Astrocyte (in vitro differentiated cells and primary cell): Measurements from ENCODE around the gene GRAMD4. TPM values are rescaled to one million over a fixed set of nuclear protein-coding genes. Genes with fewer than 3 reads are reported as not detected.

Experiments
- DNase-seq: peaks from one replicate; pipeline ENCODE4 v3.0.0-alpha.2; 2010; ENCODE audit warnings: low read depth
- FAIRE-seq: peaks from 2 replicates; lab custom pipeline; 2011; peaks lifted over from hg19 to GRCh38; lab: Jason Lieb, UNC
- H2AFZ ChIP-seq: 2 replicates; pipeline ENCODE4 v1.6.0; 2012; ENCODE audit warnings: low read depth, low read length, inconsistent platforms
- H3K27ac ChIP-seq: 2 replicates; pipeline ENCODE4 v1.5.1; 2011; ENCODE audit warnings: low read depth, low read length, inconsistent platforms
- H3K27me3 ChIP-seq: 2 replicates; pipeline ENCODE4 v1.6.0; 2011; ENCODE audit warnings: low read length, inconsistent platforms; ENCODE audit not compliant: insufficient read depth
- H3K36me3 ChIP-seq: 2 replicates; pipeline ENCODE4 v1.5.1; 2011; ENCODE audit warnings: low read length, inconsistent platforms; ENCODE audit not compliant: insufficient read depth
- H3K4me1 ChIP-seq: 2 replicates; pipeline ENCODE4 v1.5.1; 2011; ENCODE audit warnings: low read length, inconsistent platforms; ENCODE audit not compliant: insufficient read depth
- H3K4me2 ChIP-seq: 2 replicates; pipeline ENCODE4 v1.6.0; 2012; ENCODE audit warnings: low read length, inconsistent platforms
- H3K4me3 ChIP-seq: 2 replicates; pipeline ENCODE4 v1.5.1; 2011; ENCODE audit warnings: low read depth, mild to moderate bottlenecking, low read length, inconsistent platforms; ENCODE audit not compliant: insufficient read depth
- H3K79me2 ChIP-seq: 2 replicates; pipeline ENCODE4 v1.6.0; 2012; ENCODE audit warnings: mild to moderate bottlenecking, low read length, inconsistent platforms; ENCODE audit not compliant: insufficient read depth
- H3K9ac ChIP-seq: 2 replicates; pipeline ENCODE4 v1.6.0; 2012; ENCODE audit warnings: mild to moderate bottlenecking, low read length, inconsistent platforms
- H3K9me3 ChIP-seq: 2 replicates; pipeline ENCODE4 v1.5.1; 2012; ENCODE audit warnings: low read depth, mild to moderate bottlenecking, low read length, inconsistent platforms; ENCODE audit not compliant: insufficient read depth
- H4K20me1 ChIP-seq: 2 replicates; pipeline ENCODE4 v1.6.0; 2012; ENCODE audit warnings: low read length, inconsistent platforms; ENCODE audit not compliant: insufficient read depth
- H3K27ac Mint-ChIP-seq: one replicate; pipeline ENCODE4 v1.8.0; 2021; ENCODE audit warnings: mild to moderate bottlenecking, mixed read lengths; ENCODE audit not compliant: unreplicated experiment
- H3K27me3 Mint-ChIP-seq: one replicate; pipeline ENCODE4 v1.8.0; 2021; ENCODE audit warnings: low read depth, mixed read lengths; ENCODE audit not compliant: unreplicated experiment
- H3K36me3 Mint-ChIP-seq: one replicate; pipeline ENCODE4 v1.8.0; 2021; ENCODE audit warnings: low read depth, mixed read lengths; ENCODE audit not compliant: unreplicated experiment
- H3K4me1 Mint-ChIP-seq: one replicate; pipeline ENCODE4 v1.8.0; 2021; ENCODE audit warnings: low read depth, mixed read lengths; ENCODE audit not compliant: unreplicated experiment
- H3K4me3 Mint-ChIP-seq: one replicate; pipeline ENCODE4 v1.8.0; 2021; ENCODE audit warnings: mild to moderate bottlenecking, moderate library complexity, mixed read lengths; ENCODE audit not compliant: unreplicated experiment
- H3K9me3 Mint-ChIP-seq: one replicate; pipeline ENCODE4 v1.8.0; 2021; ENCODE audit warnings: mild to moderate bottlenecking, mixed read lengths; ENCODE audit not compliant: unreplicated experiment
- CTCF ChIP-seq: IDR thresholded peaks from 2 replicates; pipeline ENCODE4 v1.5.1; 2011; ENCODE audit warnings: low read depth, mild to moderate bottlenecking, inconsistent platforms, low read length, moderate library complexity; ENCODE audit not compliant: insufficient read depth
- EZH2 ChIP-seq: IDR thresholded peaks from 2 replicates; pipeline ENCODE4 v1.6.1; 2012; ENCODE audit warnings: mild to moderate bottlenecking, low read length, inconsistent platforms; ENCODE audit not compliant: insufficient read depth
- total RNA-seq: library from RNA; stranded (reverse); gene quantifications from 2 replicates; pipeline ENCODE4 v1.2.1, GENCODE V29; 2021

GRAMD4 gene
- total RNA-seq, 1 donor from 2014 or later: 17.8 TPM

- TF ChIP-seq CTCF: no peak
- no peak for TF ChIP-seq EZH2
- Histone ChIP-seq H3K4me2 (peak overlapping the region; percentile 91), H3K27ac (no peak overlapping the region), H2AFZ (no peak overlapping the region), H3K4me3 (peak overlapping the region; percentile 59), H4K20me1 (peaks cover 46% of the 10 kb centered on the region), H3K79me2 (peaks cover 32% of the 10 kb centered on the region), H3K9me3 (no peaks in the 10 kb centered on the region), H3K27me3 (no peaks in the 10 kb centered on the region), H3K9ac (peak overlapping the region; percentile 69), H3K4me1 (peaks cover 22% of the 10 kb centered on the region), H3K36me3 (no peaks in the 10 kb centered on the region)
- peaks cover 2% of the 10 kb centered on the region for H3K9me3 Mint-ChIP-seq
- FAIRE-seq: no peak
- no peak for DNase-seq
- H3K36me3 Mint-ChIP-seq: peaks cover 5% of the 10 kb centered on the region
- H3K4me3 Mint-ChIP-seq: peak overlapping the region; percentile 85
- peaks cover 23% of the 10 kb centered on the region for H3K4me1 Mint-ChIP-seq
- H3K27me3 Mint-ChIP-seq: peaks cover 12% of the 10 kb centered on the region
- no peak overlapping the region for H3K27ac Mint-ChIP-seq
Observed at GRCh38 chr22:46577368-46578249, 42.6 kb upstream of the GRAMD4 start.

DNA sequence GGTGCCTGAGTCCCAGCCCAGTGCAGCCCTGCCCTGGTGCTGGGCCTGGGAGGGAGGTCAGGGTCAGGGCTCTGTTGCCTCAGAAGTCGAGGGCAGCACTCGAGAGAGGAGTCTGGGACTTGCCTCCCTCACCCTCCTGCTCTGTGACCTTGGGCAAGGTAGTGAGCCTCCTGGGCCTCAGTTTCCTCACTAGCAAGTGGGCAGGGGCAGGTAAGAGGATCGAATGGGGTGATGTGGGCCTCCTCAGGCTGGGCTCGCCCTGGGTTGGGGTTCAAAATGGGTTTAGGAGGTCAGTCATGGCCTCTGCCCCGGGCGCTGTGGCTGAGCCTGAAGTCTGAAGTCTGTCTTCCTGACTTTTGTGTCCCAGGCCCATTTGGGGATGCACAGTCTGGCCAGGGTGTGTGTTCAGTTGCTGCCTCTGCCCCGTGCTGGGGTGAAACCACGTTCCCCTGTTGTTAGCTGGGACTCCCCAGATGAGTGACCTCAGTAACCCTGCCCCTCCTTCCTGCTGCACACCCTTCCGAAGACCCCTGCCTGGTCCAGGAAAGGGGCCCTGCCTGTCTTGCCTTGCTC is 41.8 kb upstream of the GRAMD4 start:
- Histone ChIP-seq H3K4me2 (peak overlapping the region; percentile 91), H3K27me3 (no peaks in the 10 kb centered on the region), H4K20me1 (peaks cover 53% of the 10 kb centered on the region), H3K4me3 (no peak overlapping the region), H3K4me1 (peaks cover 22% of the 10 kb centered on the region), H3K79me2 (peaks cover 35% of the 10 kb centered on the region), H2AFZ (no peak overlapping the region), H3K9ac (peak overlapping the region; percentile 69), H3K27ac (no peak overlapping the region), H3K9me3 (no peaks in the 10 kb centered on the region), H3K36me3 (no peaks in the 10 kb centered on the region)
- Mint-ChIP-seq H3K27me3 (peaks cover 12% of the 10 kb centered on the region), H3K4me3 (peak overlapping the region; percentile 85), H3K27ac (no peak overlapping the region), H3K36me3 (peaks cover 6% of the 10 kb centered on the region), H3K4me1 (peaks cover 23% of the 10 kb centered on the region), H3K9me3 (peaks cover 2% of the 10 kb centered on the region)
- no peak for DNase-seq
- FAIRE-seq: no peak
- TF ChIP-seq EZH2 (no peak), CTCF (no peak)
